SJCRH30 (cell line): ENCODE data around the gene SYNCRIP. TPM values are rescaled to one million over a fixed set of nuclear protein-coding genes. Genes with fewer than 3 reads are reported as not detected.
"Not testable (repeated sequence)": the region's sequence is repeated elsewhere in the genome, so short reads cannot be mapped to it uniquely, and the experiment has no call there.

Source experiments
- DNase-seq, 2 experiments: peaks; one replicate each; pipeline ENCODE4 v3.0.0-alpha.2; 2015 to 2020
- H3K27ac ChIP-seq: fragments of 250-450 bp; sonication (Bioruptor Pico); 2 replicates; pipeline ENCODE4 v1.5.1; 2020; ENCODE audit warnings: mild to moderate bottlenecking, moderate library complexity
- H3K27me3 ChIP-seq: fragments of 250-450 bp; sonication (Bioruptor Pico); 2 replicates; pipeline ENCODE4 v1.5.1; 2020; ENCODE audit warnings: mild to moderate bottlenecking, moderate library complexity
- H3K36me3 ChIP-seq: fragments of 250-450 bp; sonication (Bioruptor Pico); 2 replicates; pipeline ENCODE4 v1.5.1; 2020; ENCODE audit warnings: mild to moderate bottlenecking, moderate library complexity
- H3K4me1 ChIP-seq: fragments of 250-450 bp; sonication (Bioruptor Pico); 2 replicates; pipeline ENCODE4 v1.5.1; 2020; ENCODE audit warnings: mild to moderate bottlenecking, moderate library complexity
- H3K4me3 ChIP-seq: fragments of 250-450 bp; sonication (Bioruptor Pico); 2 replicates; pipeline ENCODE4 v1.5.1; 2020; ENCODE audit warnings: mild to moderate bottlenecking, moderate library complexity
- H3K9me3 ChIP-seq: fragments of 250-450 bp; sonication (Bioruptor Pico); replicated peaks from 2 replicates; pipeline ENCODE4 v1.5.1; 2020; ENCODE audit warnings: mild to moderate bottlenecking, moderate library complexity
- total RNA-seq: library from RNA; depleted of rRNA; stranded (reverse); fragments of >200 nt; shearing (Covaris generic); gene quantifications from 2 replicates; pipeline ENCODE4 v1.2.3, GENCODE V29; 2014

The SYNCRIP gene
- total RNA-seq, 1 experiment from 2014 or later, result 151 TPM

- 0 out of 2 replicates have a peak, but pooled peaks cover 4% of the 10 kb centered on the region for H3K4me1 ChIP-seq
- H3K27me3 ChIP-seq, result no peaks in the 10 kb centered on the region
- H3K27ac ChIP-seq, result peak overlapping the region; percentile 97
- H3K4me3 ChIP-seq, result peak overlapping the region; percentile 99
- no peaks in the 10 kb centered on the region for H3K9me3 ChIP-seq
- peaks cover 49% of the 10 kb centered on the region for H3K36me3 ChIP-seq
- DNase-seq, result peak in 1 of 2 experiments; percentile 30
Measured at GRCh38 chr6:85641522-85641896, 1.2 kb downstream of the SYNCRIP start.

GRCh38 chr6:85640821-85641220 is 1.9 kb downstream of the SYNCRIP start:
- Histone ChIP-seq H3K27ac (no peak overlapping the region), H3K4me1 (0 out of 2 replicates have a peak, but pooled peaks cover 4% of the 10 kb centered on the region), H3K27me3 (no peaks in the 10 kb centered on the region), H3K4me3 (peak overlapping the region; percentile 99), H3K36me3 (peaks cover 56% of the 10 kb centered on the region), H3K9me3 (no peaks in the 10 kb centered on the region)
- peak in 1 of 2 experiments; percentile 37 for DNase-seq

GRCh38 chr6:85637579-85637978 is 5.1 kb downstream of the SYNCRIP start:
- DNase-seq, result peak in 1 of 2 experiments; percentile 22
- Histone ChIP-seq H3K36me3 (peaks cover 88% of the 10 kb centered on the region), H3K27me3 (no peaks in the 10 kb centered on the region), H3K4me1 (0 out of 2 replicates have a peak, but pooled peaks cover 4% of the 10 kb centered on the region), H3K9me3 (no peaks in the 10 kb centered on the region), H3K27ac (no peak overlapping the region), H3K4me3 (no peak overlapping the region)

GRCh38 chr6:85632164-85632942 is 10.3 kb downstream of the SYNCRIP start:
- no peak overlapping the region for H3K4me3 ChIP-seq
- no peaks in the 10 kb centered on the region for H3K4me1 ChIP-seq
- no peak for DNase-seq
- H3K27ac ChIP-seq, result no peak overlapping the region
- no peaks in the 10 kb centered on the region for H3K9me3 ChIP-seq
- H3K27me3 ChIP-seq, result no peaks in the 10 kb centered on the region
- H3K36me3 ChIP-seq, result peaks cover 99% of the 10 kb centered on the region

GRCh38 chr6:85631117-85631516 is 11.6 kb downstream of the SYNCRIP start:
- not testable (repeated sequence) for H3K27me3 ChIP-seq, DNase-seq, H3K4me3 ChIP-seq, H3K4me1 ChIP-seq, H3K9me3 ChIP-seq, H3K27ac ChIP-seq
- peaks cover 99% of the 10 kb centered on the region for H3K36me3 ChIP-seq

- Histone ChIP-seq H3K36me3 (peaks cover 97% of the 10 kb centered on the region), H3K4me1 (no peaks in the 10 kb centered on the region), H3K27me3 (no peaks in the 10 kb centered on the region), H3K4me3 (no peak overlapping the region), H3K9me3 (no peaks in the 10 kb centered on the region), H3K27ac (no peak overlapping the region)
- DNase-seq, result no peak
Measured at GRCh38 chr6:85628353-85628752, 14.3 kb downstream of the SYNCRIP start.

GRCh38 chr6:85620308-85620707 is 22.4 kb downstream of the SYNCRIP start:
- DNase-seq, result no peak
- Histone ChIP-seq H3K27ac (no peak overlapping the region), H3K4me1 (no peaks in the 10 kb centered on the region), H3K4me3 (no peak overlapping the region), H3K36me3 (peaks cover 96% of the 10 kb centered on the region), H3K27me3 (no peaks in the 10 kb centered on the region), H3K9me3 (no peaks in the 10 kb centered on the region)

- Histone ChIP-seq H3K27ac (no peak overlapping the region), H3K4me3 (no peak overlapping the region), H3K9me3 (no peaks in the 10 kb centered on the region; the same call in 1 of the 2 replicates), H3K36me3 (peaks cover 98% of the 10 kb centered on the region), H3K27me3 (no peaks in the 10 kb centered on the region), H3K4me1 (no peaks in the 10 kb centered on the region)
- no peak for DNase-seq
Measured at GRCh38 chr6:85614780-85615179, 27.9 kb downstream of the SYNCRIP start.

- H3K36me3 ChIP-seq, result peaks cover 100% of the 10 kb centered on the region
- no peaks in the 10 kb centered on the region for H3K27me3 ChIP-seq
- no peaks in the 10 kb centered on the region; the same call in 1 of the 2 replicates for H3K9me3 ChIP-seq
- no peak overlapping the region for H3K4me3 ChIP-seq
- H3K4me1 ChIP-seq, result no peaks in the 10 kb centered on the region
- H3K27ac ChIP-seq, result no peak overlapping the region
- no peak for DNase-seq
Measured at GRCh38 chr6:85612690-85613474, 29.8 kb downstream of the SYNCRIP start.

- Histone ChIP-seq H3K36me3 (peaks cover 97% of the 10 kb centered on the region), H3K4me3 (no peak overlapping the region), H3K9me3 (no peaks in the 10 kb centered on the region; the same call in 1 of the 2 replicates), H3K27ac (no peak overlapping the region), H3K27me3 (no peaks in the 10 kb centered on the region), H3K4me1 (no peaks in the 10 kb centered on the region)
- DNase-seq, result no peak
Measured at GRCh38 chr6:85610182-85610895, 32.3 kb downstream of the SYNCRIP start.

GRCh38 chr6:85602100-85602499 is 40.6 kb downstream of the SYNCRIP start:
- Histone ChIP-seq H3K4me1 (no peaks in the 10 kb centered on the region), H3K4me3 (no peak overlapping the region), H3K27me3 (no peaks in the 10 kb centered on the region), H3K36me3 (peaks cover 29% of the 10 kb centered on the region), H3K27ac (no peak overlapping the region), H3K9me3 (no peaks in the 10 kb centered on the region)
- DNase-seq, result no peak

GRCh38 chr6:85600713-85601313 is 41.9 kb downstream of the SYNCRIP start:
- H3K4me3 ChIP-seq, result no peak overlapping the region
- no peaks in the 10 kb centered on the region for H3K9me3 ChIP-seq
- no peaks in the 10 kb centered on the region for H3K27me3 ChIP-seq
- DNase-seq, result peak in 1 of 2 experiments; percentile 14
- no peaks in the 10 kb centered on the region for H3K4me1 ChIP-seq
- no peak overlapping the region for H3K27ac ChIP-seq
- H3K36me3 ChIP-seq, result peaks cover 18% of the 10 kb centered on the region

GRCh38 chr6:85594197-85594930 is 48.3 kb downstream of the SYNCRIP start:
- H3K36me3 ChIP-seq, result no peaks in the 10 kb centered on the region
- DNase-seq, result peak in 1 of 2 experiments; percentile 38
- peak overlapping the region; percentile 66 for H3K27ac ChIP-seq
- 0 out of 2 replicates have a peak, but pooled peaks cover 3% of the 10 kb centered on the region for H3K4me1 ChIP-seq
- H3K9me3 ChIP-seq, result no peaks in the 10 kb centered on the region
- peak overlapping the region; percentile 88 for H3K4me3 ChIP-seq
- no peaks in the 10 kb centered on the region for H3K27me3 ChIP-seq
